ENCODE measurements around the gene ATXN7.

DNA sequence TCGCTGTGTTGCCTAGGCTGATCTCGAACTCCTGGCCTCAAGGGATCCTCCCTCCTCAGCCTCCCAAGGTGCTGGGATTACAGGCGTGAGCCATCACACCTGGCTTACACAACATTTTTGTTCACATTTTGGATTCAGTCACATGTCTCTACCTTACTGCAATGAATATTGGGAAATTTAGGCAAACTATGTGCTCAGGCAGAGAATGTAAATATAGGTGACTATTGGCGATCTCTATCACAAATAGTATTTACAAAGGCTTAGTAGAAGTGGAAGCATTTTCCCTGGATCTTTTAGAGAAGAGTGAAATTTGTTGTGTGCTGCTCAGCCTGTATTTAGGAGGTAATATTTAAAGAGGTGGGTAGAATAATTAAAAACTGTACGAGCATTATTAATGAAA lies 27.9 kb downstream of the ATXN7 start:
- TF ChIP-seq, protein P1, sequence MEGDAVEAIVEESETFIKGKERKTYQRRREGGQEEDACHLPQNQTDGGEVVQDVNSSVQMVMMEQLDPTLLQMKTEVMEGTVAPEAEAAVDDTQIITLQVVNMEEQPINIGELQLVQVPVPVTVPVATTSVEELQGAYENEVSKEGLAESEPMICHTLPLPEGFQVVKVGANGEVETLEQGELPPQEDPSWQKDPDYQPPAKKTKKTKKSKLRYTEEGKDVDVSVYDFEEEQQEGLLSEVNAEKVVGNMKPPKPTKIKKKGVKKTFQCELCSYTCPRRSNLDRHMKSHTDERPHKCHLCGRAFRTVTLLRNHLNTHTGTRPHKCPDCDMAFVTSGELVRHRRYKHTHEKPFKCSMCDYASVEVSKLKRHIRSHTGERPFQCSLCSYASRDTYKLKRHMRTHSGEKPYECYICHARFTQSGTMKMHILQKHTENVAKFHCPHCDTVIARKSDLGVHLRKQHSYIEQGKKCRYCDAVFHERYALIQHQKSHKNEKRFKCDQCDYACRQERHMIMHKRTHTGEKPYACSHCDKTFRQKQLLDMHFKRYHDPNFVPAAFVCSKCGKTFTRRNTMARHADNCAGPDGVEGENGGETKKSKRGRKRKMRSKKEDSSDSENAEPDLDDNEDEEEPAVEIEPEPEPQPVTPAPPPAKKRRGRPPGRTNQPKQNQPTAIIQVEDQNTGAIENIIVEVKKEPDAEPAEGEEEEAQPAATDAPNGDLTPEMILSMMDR (IDR thresholded peaks at IDR 0.05): no peak
- TF ChIP-seq EP300 (IDR thresholded peaks at IDR 0.05) (no peak), POLR2A (IDR thresholded peaks at IDR 0.05; ENCODE audit: low read depth) (no peak), POLR2AphosphoS5 (IDR thresholded peaks at IDR 0.05) (no peak)

Measured in esophagus muscularis mucosa (tissue), 4 donors.